A549 (cell line): Measurements from ENCODE around the gene PITPNC1. TPM values are rescaled to one million over a fixed set of nuclear protein-coding genes. Genes with fewer than 3 reads are reported as not detected.

Experiments
- ATAC-seq, 2 experiments: fragments of 200-7000 bp in 1 of 2; fragments of >200 bp in 1 of 2; cut with Nextera tagmentation in 1 of 2; cut with Tn5 transposase in 1 of 2; 3 replicates each; pipeline versions ENCODE4 v1.8.0 to v1.9.1; 2018 to 2020; ENCODE audit warnings: mild to moderate bottlenecking in 1 of 2, moderate library complexity in 1 of 2
- CTCF ChIA-PET: fragments of 300-600 bp; sonication (Branson Sonifier 250); formaldehyde crosslinking; extraction: SDS; loops from one replicate; lab custom pipeline; 2021; ENCODE audit warnings: antibody characterized with exemption, inconsistent platforms; lab: Yijun Ruan, JAX
- POLR2A ChIA-PET: fragments of 350-600 bp; formaldehyde crosslinking; extraction: SDS; loops from one replicate; lab custom pipeline; 2021; ENCODE audit warnings: antibody characterized with exemption, inconsistent platforms; lab: Yijun Ruan, JAX
- DNase-seq, 2 experiments: peaks; one replicate each; pipeline versions ENCODE4 v3.0.0 to v3.0.0-alpha.2; 2011 to 2016; ENCODE audit warnings: low read depth in 1 of 2, low spot score in 1 of 2
- FAIRE-seq: peaks from 2 replicates; lab custom pipeline; 2011; peaks lifted over from hg19 to GRCh38; lab: Jason Lieb, UNC
- H3K27ac ChIP-seq, 2 experiments: fragments of >200 bp; sonication (Bioruptor Twin); formaldehyde crosslinking; 3 replicates each; pipeline ENCODE4 v1.5.1; 2016 to 2017
- H3K4me1 ChIP-seq: fragments of >200 bp; sonication (Bioruptor Twin); formaldehyde crosslinking; 3 replicates; pipeline ENCODE4 v1.6.1; 2016
- H3K4me2 ChIP-seq: fragments of >200 bp; sonication (Bioruptor Twin); formaldehyde crosslinking; 3 replicates; pipeline ENCODE4 v1.6.1; 2016
- H3K4me3 ChIP-seq: fragments of >200 bp; sonication (Bioruptor Twin); formaldehyde crosslinking; 3 replicates; pipeline ENCODE4 v1.5.1; 2016
- H3K9me3 ChIP-seq: fragments of >200 bp; sonication (Bioruptor Twin); formaldehyde crosslinking; 3 replicates; pipeline ENCODE4 v1.6.1; 2016
- BCL3 ChIP-seq: fragments of >200 bp; sonication (Bioruptor Twin); formaldehyde crosslinking; IDR thresholded peaks from 3 replicates; pipeline ENCODE4 v1.6.1; 2016
- BHLHE40 ChIP-seq: IDR thresholded peaks from 2 replicates; pipeline ENCODE4 v1.6.1; 2012; ENCODE audit warnings: low read depth, low read length, inconsistent platforms
- CHD4 ChIP-seq: fragments of 200-600 bp; sonication (generic); IDR thresholded peaks from 2 replicates; pipeline ENCODE4 v1.6.1; 2016; ENCODE audit warnings: antibody characterized with exemption, mild to moderate bottlenecking, borderline replicate concordance
- CTCF ChIP-seq: fragments of >200 bp; sonication (Bioruptor Twin); formaldehyde crosslinking; IDR thresholded peaks from 3 replicates; pipeline ENCODE4 v1.5.1; 2016
- ESRRA ChIP-seq: fragments of 150-350 bp; IDR thresholded peaks from 2 replicates; pipeline ENCODE4 v1.6.1; 2014; ENCODE audit warnings: mild to moderate bottlenecking, low read length, borderline replicate concordance
- FOSB ChIP-seq: fragments of 250-450 bp; sonication (Bioruptor Pico); IDR thresholded peaks from 2 replicates; pipeline ENCODE4 v1.5.0; 2020; ENCODE audit warnings: mild to moderate bottlenecking, moderate library complexity
- FOSL2 ChIP-seq, 2 experiments: fragments of 450-650 bp in 1 of 2; fragments of >200 bp in 1 of 2; sonication (Bioruptor Twin) in 1 of 2; formaldehyde crosslinking; IDR thresholded peaks; 2 replicates each; pipeline versions ENCODE4 v1.5.0 to v1.6.1; 2016 to 2020; ENCODE audit warnings: mild to moderate bottlenecking in 1 of 2, moderate library complexity in 1 of 2
- HEYL ChIP-seq: fragments of 250-450 bp; sonication (Bioruptor Pico); IDR thresholded peaks from 2 replicates; pipeline ENCODE4 v1.8.0; 2021; ENCODE audit warnings: mild to moderate bottlenecking, moderate library complexity
- HMGXB4 ChIP-seq: fragments of 250-450 bp; sonication (Bioruptor Pico); IDR thresholded peaks from 2 replicates; pipeline ENCODE4 v1.5.0; 2021; ENCODE audit warnings: mild to moderate bottlenecking, moderate library complexity, borderline replicate concordance
- HOXA7 ChIP-seq: fragments of 250-450 bp; sonication (Bioruptor Pico); IDR thresholded peaks from 2 replicates; pipeline ENCODE4 v1.5.0; 2020; ENCODE audit warnings: mild to moderate bottlenecking, moderate library complexity
- HOXB13 ChIP-seq: fragments of 250-450 bp; sonication (Bioruptor Pico); IDR thresholded peaks from 2 replicates; pipeline ENCODE4 v1.5.0; 2020; ENCODE audit warnings: low read depth, mild to moderate bottlenecking, moderate library complexity
- JUNB ChIP-seq: fragments of >200 bp; sonication (Bioruptor Twin); formaldehyde crosslinking; IDR thresholded peaks from 2 replicates; pipeline ENCODE4 v1.6.1; 2016
- KDM1A ChIP-seq: fragments of 200-600 bp; sonication (generic); IDR thresholded peaks from 2 replicates; pipeline ENCODE4 v1.6.1; 2016; ENCODE audit warnings: low read depth, mild to moderate bottlenecking
- MYC ChIP-seq: IDR thresholded peaks from 2 replicates; pipeline ENCODE4 v1.6.1; 2012; ENCODE audit warnings: mild to moderate bottlenecking, inconsistent platforms, low read length, improper control_type of control experiment, borderline replicate concordance
- PHF8 ChIP-seq: fragments of 200-600 bp; sonication (generic); IDR thresholded peaks from 2 replicates; pipeline ENCODE4 v1.6.1; 2016; ENCODE audit warnings: low read depth, mild to moderate bottlenecking, antibody characterized with exemption, moderate library complexity, borderline replicate concordance
- RAD21 ChIP-seq, 2 experiments: fragments of >200 bp in 1 of 2; sonication (Bioruptor Twin) in 1 of 2; formaldehyde crosslinking in 1 of 2; IDR thresholded peaks in 1 of 2; conservative IDR thresholded peaks in 1 of 2; 2 replicates in 1 of 2; 3 replicates in 1 of 2; pipeline ENCODE4 v1.6.1; 2012 to 2018; ENCODE audit warnings: inconsistent platforms in 1 of 2
- TFCP2L1 ChIP-seq: fragments of 250-450 bp; sonication (Bioruptor Pico); IDR thresholded peaks from 2 replicates; pipeline ENCODE4 v1.5.0; 2021; ENCODE audit warnings: mild to moderate bottlenecking
- ZSCAN20 ChIP-seq: fragments of 250-450 bp; sonication (Bioruptor Pico); IDR thresholded peaks from 2 replicates; pipeline ENCODE4 v1.8.0; 2022; ENCODE audit warnings: mild to moderate bottlenecking, moderate library complexity
- WGBS: methylation state at CpG from one replicate; pipeline ENCODE4 v1.1.6; 2017; ENCODE audit errors: missing lambda C conversion rate; 5-methylcytosine and 5-hydroxymethylcytosine counted together
- polyA plus RNA-seq, 4 experiments: library from polyadenylated mRNA; depleted of rRNA in 3 of 4; stranded (reverse); fragments of >200 nt; fragmentation: RNase III in 1 of 4; extraction: RNeasy Plus Mini Kit Qiagen cat#74134 plus additional on column Dnase treatment in 1 of 4; gene quantifications; 2 replicates in 3 of 4; 3 replicates in 1 of 4; pipeline ENCODE4 v1.2.3, GENCODE V29; 2011 to 2017
- TF ChIP-seq, protein P1 (sequence below): fragments of 200-600 bp; sonication (generic); IDR thresholded peaks from 2 replicates; pipeline ENCODE4 v1.6.1; 2016; ENCODE audit warnings: antibody characterized with exemption, mild to moderate bottlenecking, moderate library complexity
- TF ChIP-seq, protein P2 (sequence below): IDR thresholded peaks from 2 replicates; pipeline ENCODE4 v1.6.1; 2012

PITPNC1 gene
- polyA plus RNA-seq, 2 of the 4 experiments (the other 2 are of a cell fraction), result 3.7 to 11.2 TPM

- TF ChIP-seq, protein P1, sequence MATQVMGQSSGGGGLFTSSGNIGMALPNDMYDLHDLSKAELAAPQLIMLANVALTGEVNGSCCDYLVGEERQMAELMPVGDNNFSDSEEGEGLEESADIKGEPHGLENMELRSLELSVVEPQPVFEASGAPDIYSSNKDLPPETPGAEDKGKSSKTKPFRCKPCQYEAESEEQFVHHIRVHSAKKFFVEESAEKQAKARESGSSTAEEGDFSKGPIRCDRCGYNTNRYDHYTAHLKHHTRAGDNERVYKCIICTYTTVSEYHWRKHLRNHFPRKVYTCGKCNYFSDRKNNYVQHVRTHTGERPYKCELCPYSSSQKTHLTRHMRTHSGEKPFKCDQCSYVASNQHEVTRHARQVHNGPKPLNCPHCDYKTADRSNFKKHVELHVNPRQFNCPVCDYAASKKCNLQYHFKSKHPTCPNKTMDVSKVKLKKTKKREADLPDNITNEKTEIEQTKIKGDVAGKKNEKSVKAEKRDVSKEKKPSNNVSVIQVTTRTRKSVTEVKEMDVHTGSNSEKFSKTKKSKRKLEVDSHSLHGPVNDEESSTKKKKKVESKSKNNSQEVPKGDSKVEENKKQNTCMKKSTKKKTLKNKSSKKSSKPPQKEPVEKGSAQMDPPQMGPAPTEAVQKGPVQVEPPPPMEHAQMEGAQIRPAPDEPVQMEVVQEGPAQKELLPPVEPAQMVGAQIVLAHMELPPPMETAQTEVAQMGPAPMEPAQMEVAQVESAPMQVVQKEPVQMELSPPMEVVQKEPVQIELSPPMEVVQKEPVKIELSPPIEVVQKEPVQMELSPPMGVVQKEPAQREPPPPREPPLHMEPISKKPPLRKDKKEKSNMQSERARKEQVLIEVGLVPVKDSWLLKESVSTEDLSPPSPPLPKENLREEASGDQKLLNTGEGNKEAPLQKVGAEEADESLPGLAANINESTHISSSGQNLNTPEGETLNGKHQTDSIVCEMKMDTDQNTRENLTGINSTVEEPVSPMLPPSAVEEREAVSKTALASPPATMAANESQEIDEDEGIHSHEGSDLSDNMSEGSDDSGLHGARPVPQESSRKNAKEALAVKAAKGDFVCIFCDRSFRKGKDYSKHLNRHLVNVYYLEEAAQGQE, result no peak
- TF ChIP-seq JUNB (no peak; the same call in 1 of the 2 replicates), RAD21 (conservative IDR thresholded peaks at IDR 0.05 in 1 of 2, IDR thresholded peaks at IDR 0.05 in 1 of 2) (0 out of 5 replicates have a peak, but pooled peaks of 1 of the 2 experiments have one; percentile 34)
These were observed 114.1 kb downstream of the PITPNC1 start (continued) for GRCh38 chr17:67491009-67491680.

GRCh38 chr17:67491681-67492024 is 114.6 kb downstream of the PITPNC1 start:
- ChIA-PET POLR2A (interaction anchor here (1.7 kb wide), 1 partner anchor 69 kb away, joined by 5 read pairs; no protein-coding TSS in a partner anchor), CTCF (interaction anchor here (0.7 to 5.3 kb wide), 7 partner anchors 10 to 208 kb away, joined by 3 to 57 read pairs (median 8); no protein-coding TSS in a partner anchor)
- FAIRE-seq (no peak), ATAC-seq (peak in 1 of 2 experiments; percentile 6; a peak in 2 of 6 replicates), DNase-seq (no peak)
- H3K27ac ChIP-seq, result peak overlapping the region; percentile 61 to 67; a peak in 5 of 6 replicates
- no peak for TF ChIP-seq FOSB (CRISPR knock-in tag)
- TF ChIP-seq BHLHE40, result no peak
- no peak for TF ChIP-seq HEYL (CRISPR knock-in tag)
- no peak for TF ChIP-seq FOSL2 (IDR thresholded peaks at IDR 0.05)
- no peak for TF ChIP-seq FOSL2 (CRISPR knock-in tag; IDR thresholded peaks at IDR 0.05)
- TF ChIP-seq BCL3, result no peak
- H3K4me2 ChIP-seq, result peak overlapping the region; percentile 76
- H3K4me3 ChIP-seq, result peak overlapping the region; percentile 9; the same call in 1 of the 3 replicates
- H3K4me1 ChIP-seq, result peaks cover 26% of the 10 kb centered on the region
- no peaks in the 10 kb centered on the region for H3K9me3 ChIP-seq
- 72% methylated on average over 4 of the region's 4 CpGs for WGBS

GRCh38 chr17:67492251-67492740 is 115.2 kb downstream of the PITPNC1 start:
- H3K4me3 ChIP-seq, result no peak overlapping the region
- DNase-seq (no peak), FAIRE-seq (no peak), ATAC-seq (no peak)
- no peak for TF ChIP-seq CHD4
- no peak for TF ChIP-seq PHF8
- TF ChIP-seq, protein P2, sequence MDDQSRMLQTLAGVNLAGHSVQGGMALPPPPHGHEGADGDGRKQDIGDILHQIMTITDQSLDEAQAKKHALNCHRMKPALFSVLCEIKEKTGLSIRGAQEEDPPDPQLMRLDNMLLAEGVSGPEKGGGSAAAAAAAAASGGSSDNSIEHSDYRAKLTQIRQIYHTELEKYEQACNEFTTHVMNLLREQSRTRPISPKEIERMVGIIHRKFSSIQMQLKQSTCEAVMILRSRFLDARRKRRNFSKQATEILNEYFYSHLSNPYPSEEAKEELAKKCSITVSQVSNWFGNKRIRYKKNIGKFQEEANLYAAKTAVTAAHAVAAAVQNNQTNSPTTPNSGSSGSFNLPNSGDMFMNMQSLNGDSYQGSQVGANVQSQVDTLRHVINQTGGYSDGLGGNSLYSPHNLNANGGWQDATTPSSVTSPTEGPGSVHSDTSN, result no peak
- TF ChIP-seq TFCP2L1 (CRISPR knock-in tag), result no peak
- no peak for TF ChIP-seq HOXA7 (CRISPR knock-in tag)
- no peak for TF ChIP-seq MYC
- no peak for TF ChIP-seq ZSCAN20
- no peak for TF ChIP-seq KDM1A
- TF ChIP-seq HOXB13 (CRISPR knock-in tag), result no peak
- TF ChIP-seq CTCF, result no peak
- TF ChIP-seq RAD21 (conservative IDR thresholded peaks at IDR 0.05 in 1 of 2, IDR thresholded peaks at IDR 0.05 in 1 of 2), result no peak
- no peak for TF ChIP-seq ESRRA
- TF ChIP-seq HMGXB4 (CRISPR knock-in tag), result no peak
- POLR2A ChIA-PET, result no interaction called here
- peak overlapping the region; percentile 31 to 67; a peak in 4 of 6 replicates for H3K27ac ChIP-seq
- WGBS, result 61% methylated on average over 5 of the region's 5 CpGs
- CTCF ChIA-PET, result interaction anchor here (0.7 to 5.3 kb wide), 9 partner anchors 9 to 207 kb away, joined by 3 to 57 read pairs (median 7); no protein-coding TSS in a partner anchor
- H3K9me3 ChIP-seq, result no peaks in the 10 kb centered on the region
- H3K4me2 ChIP-seq, result peak overlapping the region; percentile 76; the same call in 1 of the 3 replicates
- peaks cover 24% of the 10 kb centered on the region for H3K4me1 ChIP-seq
